ENCODE results near the gene C1D. TPM values are rescaled to one million over a fixed set of nuclear protein-coding genes. Genes with fewer than 3 reads are reported as not detected.
"Not testable (repeated sequence)": the region's sequence is repeated elsewhere in the genome, so short reads cannot be mapped to it uniquely, and the experiment has no call there.

C1D gene
- total and polyA plus RNA-seq, 2 donors = 31.2 to 42.6 TPM

- 84% methylated on average over 5 of the region's 5 CpGs for WGBS
Measured at GRCh38 chr2:68009526-68009925, 53.3 kb downstream of the C1D start.

GRCh38 chr2:68000170-68000825 lies 62.5 kb downstream of the C1D start:
- DNase-seq (ENCODE audit: extremely low spot score) = no peak
- WGBS = 77% methylated on average over 8 of the region's 8 CpGs
- no peaks in the 10 kb centered on the region for H3K36me3 ChIP-seq (ENCODE audit: insufficient read depth)
- H3K4me3 ChIP-seq (ENCODE audit: low read depth, low read length) = no peak overlapping the region
- no peak overlapping the region for H3K27ac ChIP-seq (ENCODE audit: low read depth)
- no peaks in the 10 kb centered on the region for H3K4me1 ChIP-seq (ENCODE audit: insufficient read depth)

More at GRCh38 chr2:68009526-68009925, 53.3 kb downstream of the C1D start:
- DNase-seq (ENCODE audit: extremely low spot score) = no peak
- Histone ChIP-seq H3K4me1 (ENCODE audit: insufficient read depth) (no peaks in the 10 kb centered on the region), H3K4me3 (ENCODE audit: low read depth, low read length) (no peak overlapping the region), H3K36me3 (ENCODE audit: insufficient read depth) (no peaks in the 10 kb centered on the region), H3K27ac (ENCODE audit: low read depth) (no peak overlapping the region)

- Histone ChIP-seq H3K4me3 (ENCODE audit: low read depth, low read length) (no peak overlapping the region), H3K36me3 (ENCODE audit: insufficient read depth) (no peaks in the 10 kb centered on the region), H3K4me1 (ENCODE audit: insufficient read depth) (no peaks in the 10 kb centered on the region), H3K27ac (ENCODE audit: low read depth) (no peak overlapping the region)
- 93% methylated on average over 3 of the region's 3 CpGs for WGBS
- DNase-seq (ENCODE audit: extremely low spot score) = no peak
Measured at GRCh38 chr2:67999332-67999731, 63.5 kb downstream of the C1D start.

- DNase-seq (ENCODE audit: extremely low spot score) = no peak
- H3K4me1 ChIP-seq (ENCODE audit: insufficient read depth) = no peaks in the 10 kb centered on the region
- no peak overlapping the region for H3K27ac ChIP-seq (ENCODE audit: low read depth)
- WGBS = 97% methylated on average over 3 of the region's 3 CpGs
- no peaks in the 10 kb centered on the region for H3K36me3 ChIP-seq (ENCODE audit: insufficient read depth)
- no peak overlapping the region for H3K4me3 ChIP-seq (ENCODE audit: low read depth, low read length)
Measured at GRCh38 chr2:67997903-67998302, 64.9 kb downstream of the C1D start.

- WGBS = 33% methylated on average over 3 of the region's 3 CpGs
- Histone ChIP-seq H3K4me1 (ENCODE audit: insufficient read depth) (no peaks in the 10 kb centered on the region), H3K4me3 (ENCODE audit: low read depth, low read length) (no peak overlapping the region), H3K27ac (ENCODE audit: low read depth) (no peak overlapping the region), H3K36me3 (ENCODE audit: insufficient read depth) (no peaks in the 10 kb centered on the region)
- DNase-seq (ENCODE audit: extremely low spot score) = no peak
Measured at GRCh38 chr2:67997528-67997900, 65.3 kb downstream of the C1D start.

- Histone ChIP-seq H3K4me3 (ENCODE audit: low read depth, low read length) (no peak overlapping the region), H3K36me3 (ENCODE audit: insufficient read depth) (no peaks in the 10 kb centered on the region), H3K4me1 (ENCODE audit: insufficient read depth) (no peaks in the 10 kb centered on the region), H3K27ac (ENCODE audit: low read depth) (no peak overlapping the region)
- WGBS = 77% methylated on average over 6 of the region's 6 CpGs
- no peak for DNase-seq (ENCODE audit: extremely low spot score)
Measured at GRCh38 chr2:67996772-67997527, 65.9 kb downstream of the C1D start.

- H3K4me3 ChIP-seq (ENCODE audit: low read depth, low read length) = no peak overlapping the region
- H3K4me1 ChIP-seq (ENCODE audit: insufficient read depth) = no peaks in the 10 kb centered on the region
- DNase-seq (ENCODE audit: extremely low spot score) = no peak
- H3K36me3 ChIP-seq (ENCODE audit: insufficient read depth) = no peaks in the 10 kb centered on the region
- WGBS = 57% methylated on average over 1 of the region's 1 CpG
- no peak overlapping the region for H3K27ac ChIP-seq (ENCODE audit: low read depth)
Measured at GRCh38 chr2:67994716-67995115, 68.1 kb downstream of the C1D start.

GRCh38 chr2:67994069-67994468 lies 68.7 kb downstream of the C1D start:
- not testable (repeated sequence) for H3K4me3 ChIP-seq (ENCODE audit: low read depth, low read length); DNase-seq (ENCODE audit: extremely low spot score); H3K36me3 ChIP-seq (ENCODE audit: insufficient read depth); H3K27ac ChIP-seq (ENCODE audit: low read depth); H3K4me1 ChIP-seq (ENCODE audit: insufficient read depth)
- 94% methylated on average over 3 of the region's 3 CpGs for WGBS

GRCh38 chr2:67993329-67993728 lies 69.5 kb downstream of the C1D start:
- no peak for DNase-seq (ENCODE audit: extremely low spot score)
- H3K36me3 ChIP-seq (ENCODE audit: insufficient read depth) = no peaks in the 10 kb centered on the region
- H3K4me1 ChIP-seq (ENCODE audit: insufficient read depth) = no peaks in the 10 kb centered on the region
- WGBS = 89% methylated on average over 3 of the region's 3 CpGs
- H3K27ac ChIP-seq (ENCODE audit: low read depth) = no peak overlapping the region
- H3K4me3 ChIP-seq (ENCODE audit: low read depth, low read length) = no peak overlapping the region

GRCh38 chr2:67991456-67991855 lies 71.3 kb downstream of the C1D start:
- H3K4me3 ChIP-seq (ENCODE audit: low read depth, low read length) = no peak overlapping the region
- 54% methylated on average over 2 of the region's 2 CpGs for WGBS

More at GRCh38 chr2:67991456-67991855, 71.3 kb downstream of the C1D start:
- Histone ChIP-seq H3K27ac (ENCODE audit: low read depth) (no peak overlapping the region), H3K36me3 (ENCODE audit: insufficient read depth) (no peaks in the 10 kb centered on the region), H3K4me1 (ENCODE audit: insufficient read depth) (no peaks in the 10 kb centered on the region)
- no peak for DNase-seq (ENCODE audit: extremely low spot score)

Other genes with a start within 250 kb of the C1D start
- gene PNO1, start 94.9 kb upstream of the C1D start, total RNA-seq = 11.2 TPM
- gene PNO1, start 94.9 kb upstream of the C1D start, polyA plus RNA-seq = 14.3 TPM
- gene PPP3R1, start 189.5 kb upstream of the C1D start, total RNA-seq = 75.2 TPM
- 31.3 TPM for gene PPP3R1, start 189.5 kb upstream of the C1D start, polyA plus RNA-seq

Measured in urinary bladder (tissue), 4 donors.